GM12892 (cell line): ENCODE data around the gene ANKRD44.

ENCODE experiments used
- POLR2A ChIP-seq: IDR thresholded peaks from 2 replicates; pipeline ENCODE4 v1.6.1; 2011; ENCODE audit warnings: low read depth, low read length, control low read depth
- POLR2AphosphoS5 ChIP-seq: IDR thresholded peaks from 2 replicates; pipeline ENCODE4 v1.6.1; 2011; ENCODE audit warnings: low read depth, low read length, control low read depth

DNA sequence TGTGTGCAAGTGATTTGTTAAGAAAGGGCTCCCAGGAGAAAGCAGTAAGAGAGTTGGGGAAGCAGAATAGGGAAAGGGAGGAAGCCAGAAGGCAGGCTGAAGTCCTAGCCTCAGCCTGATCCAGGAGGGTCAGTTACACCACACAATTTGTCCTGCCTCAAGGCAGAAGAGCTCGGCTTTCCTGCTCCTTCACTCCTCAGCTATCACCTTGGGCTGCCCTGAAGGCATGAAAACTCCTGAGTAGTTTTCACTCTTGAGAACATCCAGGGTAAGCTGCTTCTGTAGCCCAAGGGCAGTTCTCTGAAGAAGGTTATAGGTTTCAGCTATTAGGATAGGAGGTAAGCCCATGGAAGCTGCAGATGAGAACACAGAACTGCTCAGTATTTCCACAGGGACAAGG is 47.4 kb upstream of the ANKRD44 start:
- TF ChIP-seq POLR2AphosphoS5 (no peak), POLR2A (no peak)
